DND-41 (cell line): ENCODE data around the gene EMILIN1.
A peak's percentile ranks its signal among the peaks of the same experiment; 100 is the strongest.

Source experiments
- ATAC-seq: fragments of 200-7000 bp; cut with Tn5 transposase; 3 replicates; pipeline ENCODE4 v1.9.1; 2021; ENCODE audit warnings: low read depth; ENCODE audit not compliant: insufficient read depth
- DNase-seq: peaks from one replicate; pipeline ENCODE4 v3.0.0-alpha.2; 2020
- H2AFZ ChIP-seq: 2 replicates; pipeline ENCODE4 v1.6.0; 2012; ENCODE audit warnings: low read depth, low read length
- H3K27ac ChIP-seq: 2 replicates; pipeline ENCODE4 v1.5.1; 2012; ENCODE audit warnings: low read length, inconsistent platforms
- H3K27me3 ChIP-seq: fragments of 200-600 bp; sonication (generic); 2 replicates; pipeline ENCODE4 v1.6.0; 2012; ENCODE audit warnings: low read length, mild to moderate bottlenecking, inconsistent platforms; ENCODE audit not compliant: insufficient read depth, poor library complexity
- H3K36me3 ChIP-seq: 2 replicates; pipeline ENCODE4 v1.5.1; 2012; ENCODE audit warnings: low read length, inconsistent platforms; ENCODE audit not compliant: insufficient read depth
- H3K4me1 ChIP-seq: 2 replicates; pipeline ENCODE4 v1.5.1; 2012; ENCODE audit warnings: mild to moderate bottlenecking, low read length; ENCODE audit not compliant: insufficient read depth
- H3K4me2 ChIP-seq: 2 replicates; pipeline ENCODE4 v1.6.0; 2012; ENCODE audit warnings: mild to moderate bottlenecking, moderate library complexity, low read length, inconsistent platforms; ENCODE audit not compliant: insufficient read depth
- H3K4me3 ChIP-seq, 2 experiments: fragments of 200-600 bp in 1 of 2; shearing (Covaris generic) in 1 of 2; 2 replicates each; pipeline ENCODE4 v1.5.1; 2012 to 2016; ENCODE audit warnings: inconsistent platforms in 2 of 2, low read length in 2 of 2, mild to moderate bottlenecking in 2 of 2, low read depth in 1 of 2, moderate library complexity in 1 of 2
- H3K79me2 ChIP-seq: 2 replicates; pipeline ENCODE4 v1.6.0; 2012; ENCODE audit warnings: low read length, inconsistent platforms; ENCODE audit not compliant: insufficient read depth
- H3K9ac ChIP-seq: 2 replicates; pipeline ENCODE4 v1.6.0; 2012; ENCODE audit warnings: low read depth, mild to moderate bottlenecking, inconsistent platforms, low read length, moderate library complexity
- H3K9me3 ChIP-seq: 2 replicates; pipeline ENCODE4 v1.5.1; 2012; ENCODE audit warnings: low read length, moderate library complexity, mild to moderate bottlenecking, inconsistent platforms; ENCODE audit not compliant: insufficient read depth, severe bottlenecking
- H4K20me1 ChIP-seq: 2 replicates; pipeline ENCODE4 v1.6.0; 2012; ENCODE audit warnings: low read length; ENCODE audit not compliant: insufficient read depth
- EZH2 ChIP-seq: IDR thresholded peaks from 3 replicates; pipeline ENCODE4 v1.6.1; 2012; ENCODE audit warnings: borderline replicate concordance, low read depth, mild to moderate bottlenecking, moderate library complexity, low read length, inconsistent platforms; ENCODE audit not compliant: severe bottlenecking
- TF ChIP-seq, protein P1 (sequence below): IDR thresholded peaks from 2 replicates; pipeline ENCODE4 v1.5.1; 2012; ENCODE audit warnings: borderline replicate concordance, low read length, moderate library complexity, mild to moderate bottlenecking; ENCODE audit not compliant: poor library complexity, severe bottlenecking; ENCODE audit errors: extremely low read depth

Gene EMILIN1

DNA sequence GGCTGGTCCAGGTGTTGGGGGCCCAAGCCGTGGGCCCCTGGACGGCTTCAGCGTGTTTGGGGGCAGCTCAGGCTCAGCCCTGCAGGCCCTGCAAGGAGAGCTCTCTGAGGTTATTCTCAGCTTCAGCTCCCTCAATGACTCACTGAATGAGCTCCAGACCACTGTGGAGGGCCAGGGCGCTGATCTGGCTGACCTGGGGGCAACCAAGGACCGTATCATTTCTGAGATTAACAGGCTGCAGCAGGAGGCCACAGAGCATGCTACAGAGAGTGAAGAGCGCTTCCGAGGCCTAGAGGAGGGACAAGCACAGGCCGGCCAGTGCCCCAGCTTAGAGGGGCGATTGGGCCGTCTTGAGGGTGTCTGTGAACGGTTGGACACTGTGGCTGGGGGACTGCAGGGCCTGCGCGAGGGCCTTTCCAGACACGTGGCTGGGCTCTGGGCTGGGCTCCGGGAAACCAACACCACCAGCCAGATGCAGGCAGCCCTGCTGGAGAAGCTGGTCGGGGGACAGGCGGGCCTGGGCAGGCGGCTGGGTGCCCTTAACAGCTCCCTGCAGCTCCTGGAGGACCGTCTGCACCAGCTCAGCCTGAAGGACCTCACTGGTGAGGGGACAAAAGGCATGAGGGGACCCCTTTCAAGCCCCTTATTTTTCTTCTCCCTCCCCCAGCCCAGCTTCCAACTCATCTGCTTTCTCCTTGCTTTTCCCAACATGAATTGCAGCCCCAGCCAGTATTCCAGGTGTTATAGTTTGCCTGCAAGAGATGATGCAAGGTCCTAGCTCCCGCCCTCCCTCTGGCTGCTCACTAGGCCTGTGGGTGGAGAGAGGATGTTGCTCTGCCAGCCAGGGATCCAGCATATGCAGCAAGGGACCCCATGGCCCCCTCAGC lies 5.2 kb downstream of the EMILIN1 start:
- Histone ChIP-seq H3K9me3 (no peaks in the 10 kb centered on the region), H2AFZ (no peak overlapping the region), H3K4me2 (no peak overlapping the region), H3K36me3 (no peaks in the 10 kb centered on the region), H4K20me1 (no peaks in the 10 kb centered on the region), H3K79me2 (peaks cover 10% of the 10 kb centered on the region), H3K4me1 (peaks cover 63% of the 10 kb centered on the region), H3K9ac (no peak overlapping the region), H3K4me3 (no peak overlapping the region), H3K27ac (no peak overlapping the region), H3K27me3 (no peaks in the 10 kb centered on the region)
- ATAC-seq (no peak), DNase-seq (no peak)
- TF ChIP-seq, protein P1, sequence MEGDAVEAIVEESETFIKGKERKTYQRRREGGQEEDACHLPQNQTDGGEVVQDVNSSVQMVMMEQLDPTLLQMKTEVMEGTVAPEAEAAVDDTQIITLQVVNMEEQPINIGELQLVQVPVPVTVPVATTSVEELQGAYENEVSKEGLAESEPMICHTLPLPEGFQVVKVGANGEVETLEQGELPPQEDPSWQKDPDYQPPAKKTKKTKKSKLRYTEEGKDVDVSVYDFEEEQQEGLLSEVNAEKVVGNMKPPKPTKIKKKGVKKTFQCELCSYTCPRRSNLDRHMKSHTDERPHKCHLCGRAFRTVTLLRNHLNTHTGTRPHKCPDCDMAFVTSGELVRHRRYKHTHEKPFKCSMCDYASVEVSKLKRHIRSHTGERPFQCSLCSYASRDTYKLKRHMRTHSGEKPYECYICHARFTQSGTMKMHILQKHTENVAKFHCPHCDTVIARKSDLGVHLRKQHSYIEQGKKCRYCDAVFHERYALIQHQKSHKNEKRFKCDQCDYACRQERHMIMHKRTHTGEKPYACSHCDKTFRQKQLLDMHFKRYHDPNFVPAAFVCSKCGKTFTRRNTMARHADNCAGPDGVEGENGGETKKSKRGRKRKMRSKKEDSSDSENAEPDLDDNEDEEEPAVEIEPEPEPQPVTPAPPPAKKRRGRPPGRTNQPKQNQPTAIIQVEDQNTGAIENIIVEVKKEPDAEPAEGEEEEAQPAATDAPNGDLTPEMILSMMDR: no peak
- TF ChIP-seq EZH2: no peak

DNA sequence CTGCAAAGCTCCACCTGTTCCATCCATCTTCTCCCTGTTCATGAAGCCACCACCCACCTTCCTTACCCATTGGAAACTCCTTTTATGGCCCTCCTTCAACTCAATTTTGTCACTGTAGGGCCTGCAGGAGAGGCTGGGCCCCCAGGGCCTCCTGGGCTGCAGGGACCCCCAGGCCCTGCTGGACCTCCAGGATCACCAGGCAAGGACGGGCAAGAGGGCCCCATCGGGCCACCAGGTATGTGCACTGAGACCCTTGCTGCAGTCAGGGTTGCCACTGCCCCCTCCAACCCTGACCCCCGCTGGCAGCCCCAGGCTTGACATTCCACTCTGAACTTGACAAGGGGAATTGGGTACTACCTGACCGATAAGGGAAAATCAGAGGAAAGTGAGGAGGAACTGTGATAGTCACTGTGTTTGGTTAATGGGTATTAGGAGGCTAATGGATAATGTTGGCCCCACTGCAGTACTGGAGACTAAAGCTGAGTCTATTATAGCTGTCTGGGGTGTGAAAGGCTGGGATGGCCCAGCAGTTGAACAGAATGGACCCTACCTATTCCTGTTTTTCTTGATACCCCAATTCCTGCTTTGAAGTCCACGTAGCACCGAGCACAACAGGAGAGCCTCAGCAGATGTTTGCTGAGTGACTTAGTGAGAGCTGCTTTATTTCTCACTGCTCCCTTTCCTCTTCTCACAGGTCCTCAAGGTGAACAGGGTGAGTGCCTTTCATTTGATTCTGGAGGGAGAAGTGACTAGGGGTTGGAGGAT lies 6.1 kb downstream of the EMILIN1 start:
- Histone ChIP-seq H3K4me2 (no peak overlapping the region), H3K36me3 (no peaks in the 10 kb centered on the region), H3K4me3 (no peak overlapping the region), H2AFZ (no peak overlapping the region), H3K9ac (peak overlapping the region; percentile 95; the same call in 1 of the 2 replicates), H3K27me3 (no peaks in the 10 kb centered on the region), H4K20me1 (no peaks in the 10 kb centered on the region), H3K4me1 (peaks cover 71% of the 10 kb centered on the region), H3K9me3 (no peaks in the 10 kb centered on the region), H3K27ac (no peak overlapping the region), H3K79me2 (peaks cover 10% of the 10 kb centered on the region)
- ATAC-seq (no peak), DNase-seq (no peak)
- TF ChIP-seq, protein P1: no peak
- TF ChIP-seq EZH2: no peak

DNA sequence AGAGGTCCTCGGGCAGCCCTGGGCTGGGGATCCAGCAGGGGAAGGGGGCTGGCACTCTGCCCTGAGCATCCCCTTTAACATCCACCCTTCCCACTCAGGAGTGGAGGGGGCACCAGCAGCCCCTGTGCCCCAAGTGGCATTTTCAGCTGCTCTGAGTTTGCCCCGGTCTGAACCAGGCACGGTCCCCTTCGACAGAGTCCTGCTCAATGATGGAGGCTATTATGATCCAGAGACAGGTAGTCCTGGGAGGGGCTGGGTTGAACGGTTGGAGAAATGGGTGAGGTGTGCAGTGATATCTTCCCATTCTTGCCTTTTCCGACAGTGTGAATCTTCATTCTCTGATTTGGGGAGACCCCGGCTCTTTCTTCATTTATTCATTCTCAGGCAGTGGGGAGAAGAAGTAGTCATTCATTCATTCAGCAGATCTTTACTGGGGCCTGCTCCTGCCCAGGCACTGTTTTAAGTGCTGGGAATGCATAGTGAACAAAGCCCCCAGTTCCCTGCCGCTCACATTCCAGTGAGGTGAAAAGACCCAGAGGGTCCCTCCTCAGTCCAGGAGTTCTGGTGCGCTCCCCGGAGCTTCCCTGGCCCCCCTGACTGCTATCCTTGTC lies 6.8 kb downstream of the EMILIN1 start:
- Histone ChIP-seq H3K79me2 (peaks cover 10% of the 10 kb centered on the region), H3K27me3 (no peaks in the 10 kb centered on the region), H3K36me3 (no peaks in the 10 kb centered on the region), H3K9me3 (no peaks in the 10 kb centered on the region), H3K27ac (peak overlapping the region; percentile 83), H3K4me2 (peak overlapping the region; percentile 96), H3K4me1 (peaks cover 73% of the 10 kb centered on the region), H4K20me1 (no peaks in the 10 kb centered on the region), H3K9ac (peak overlapping the region; percentile 95), H2AFZ (no peak overlapping the region), H3K4me3 (peak overlapping the region; percentile 35 to 72; a peak in 3 of 4 replicates)
- ATAC-seq: no peak
- no peak for DNase-seq
- TF ChIP-seq, protein P1: no peak
- TF ChIP-seq EZH2: no peak
